Upper lobe of left lung (tissue), 6 donors: ENCODE data around the gene NUDCD3. TPM values are rescaled to one million over a fixed set of nuclear protein-coding genes. Genes with fewer than 3 reads are reported as not detected.

Experiments used
- ATAC-seq, 2 donors: fragments of 200-7000 bp; cut with Tn5 transposase; one replicate each; pipeline ENCODE4 v1.9.1; 2022; ENCODE audit warnings: mild to moderate bottlenecking in 2 of 2, moderate library complexity in 2 of 2; ENCODE audit not compliant: low FRiP score in 2 of 2
- DNase-seq, 2 donors: peaks; one replicate each; pipeline ENCODE4 v3.0.0-alpha.2; 2019 to 2020
- H3K27ac ChIP-seq, 4 donors: fragments of 200-600 bp; sonication (generic); one replicate each; pipeline ENCODE4 v1.5.1; 2016 to 2019
- H3K27me3 ChIP-seq, 4 donors: fragments of 200-600 bp; sonication (generic); one replicate each; pipeline ENCODE4 v1.5.1; 2017 to 2019
- H3K36me3 ChIP-seq, 4 donors: fragments of 200-600 bp; sonication (generic); one replicate each; pipeline ENCODE4 v1.5.1; 2016 to 2019
- H3K4me1 ChIP-seq, 4 donors: fragments of 200-600 bp; sonication (generic); one replicate each; pipeline ENCODE4 v1.5.1; 2018 to 2019
- H3K4me3 ChIP-seq, 4 donors: fragments of 200-600 bp; sonication (generic); one replicate each; pipeline ENCODE4 v1.5.1; 2017 to 2019; ENCODE audit warnings: mild to moderate bottlenecking in 2 of 4, moderate library complexity in 1 of 4
- H3K9me3 ChIP-seq, 4 donors: fragments of 200-600 bp; sonication (generic); one replicate each; pipeline ENCODE4 v1.5.1; 2018 to 2019
- CTCF ChIP-seq, 6 experiments: fragments of 450-650 bp in 4 of 6; fragments of 200-600 bp in 2 of 6; sonication (generic) in 2 of 6; IDR thresholded peaks; one replicate each; pipeline ENCODE4 v1.5.1; 2016 to 2019; ENCODE audit warnings: antibody characterized with exemption in 6 of 6
- EP300 ChIP-seq, 4 donors: sonication (generic); formaldehyde crosslinking; IDR thresholded peaks; one replicate each; pipeline ENCODE4 v1.5.1; 2017; ENCODE audit warnings: antibody characterized with exemption in 4 of 4, control low read depth in 2 of 4
- POLR2A ChIP-seq, 4 donors: fragments of 450-650 bp; IDR thresholded peaks; one replicate each; pipeline ENCODE4 v1.5.1; 2016 to 2017; ENCODE audit warnings: antibody characterized with exemption in 4 of 4, mild to moderate bottlenecking in 2 of 4
- POLR2AphosphoS5 ChIP-seq, 2 donors: sonication (generic); formaldehyde crosslinking; IDR thresholded peaks; one replicate each; pipeline ENCODE4 v1.5.1; 2017; ENCODE audit warnings: antibody characterized with exemption in 2 of 2
- WGBS, 2 donors: methylation state at CpG; one replicate each; pipeline ENCODE4 v1.1.5; 2017 to 2018; 5-methylcytosine and 5-hydroxymethylcytosine counted together
- total RNA-seq, 6 donors: library from RNA; depleted of rRNA in 4 of 6; stranded (reverse); fragments of >200 nt in 4 of 6; gene quantifications; one replicate each; pipeline versions ENCODE4 v1.1.0 to v1.2.1, GENCODE V29; 2016 to 2021
- donor health status: DM: no; HTN: no; CAD: no; lungs with moderate emphysema.
- donor health status: DM: no; HTN: yes; CAD: no; lungs with severe emphysema.

Gene NUDCD3
- total RNA-seq, 6 donors from 2014 or later = 48.5 to 104 (median 56.3) TPM

- Histone ChIP-seq H3K27me3 (no peaks in the 10 kb centered on the region), H3K27ac (no peak overlapping the region), H3K4me3 (no peak overlapping the region), H3K4me1 (peaks cover 0 to 14% (median 6%) of the 10 kb centered on the region in 4 donors), H3K36me3 (peaks cover 0 to 26% (median 6%) of the 10 kb centered on the region in 4 donors), H3K9me3 (no peaks in the 10 kb centered on the region)
- TF ChIP-seq CTCF (IDR thresholded peaks at IDR 0.05) = no peak
- TF ChIP-seq POLR2AphosphoS5 (IDR thresholded peaks at IDR 0.05) = no peak
- no peak for TF ChIP-seq POLR2A (IDR thresholded peaks at IDR 0.05)
- TF ChIP-seq EP300 (IDR thresholded peaks at IDR 0.05) = no peak
- 82 to 88% methylated on average over 4 of the region's 4 CpGs for WGBS, 2 donors
- DNase-seq (no peak), ATAC-seq (no peak)
Measured at GRCh38 chr7:44448922-44449583, 41.4 kb downstream of the NUDCD3 start.

- Histone ChIP-seq H3K27ac (no peak overlapping the region), H3K4me1 (peaks cover 0 to 14% (median 6%) of the 10 kb centered on the region in 4 donors), H3K9me3 (no peaks in the 10 kb centered on the region), H3K36me3 (peaks cover 0 to 26% (median 6%) of the 10 kb centered on the region in 4 donors), H3K4me3 (no peak overlapping the region), H3K27me3 (no peaks in the 10 kb centered on the region)
- ATAC-seq (no peak), DNase-seq (no peak)
- no peak for TF ChIP-seq CTCF (IDR thresholded peaks at IDR 0.05)
- TF ChIP-seq POLR2A (IDR thresholded peaks at IDR 0.05) = no peak
- TF ChIP-seq POLR2AphosphoS5 (IDR thresholded peaks at IDR 0.05) = no peak
- no peak for TF ChIP-seq EP300 (IDR thresholded peaks at IDR 0.05)
- 91 to 98% methylated on average over 5 of the region's 5 CpGs for WGBS, 2 donors
Measured at GRCh38 chr7:44447874-44448425, 42.5 kb downstream of the NUDCD3 start.

GRCh38 chr7:44445986-44446671 is 44.3 kb downstream of the NUDCD3 start:
- DNase-seq (no peak), ATAC-seq (no peak)
- 63 to 88% methylated on average over 1 to 2 of the region's 2 CpGs for WGBS, 2 donors
- Histone ChIP-seq H3K9me3 (no peaks in the 10 kb centered on the region), H3K36me3 (peaks cover 0 to 21% (median 4%) of the 10 kb centered on the region in 4 donors), H3K27ac (no peak overlapping the region), H3K27me3 (no peaks in the 10 kb centered on the region), H3K4me3 (no peak overlapping the region), H3K4me1 (peaks cover 0 to 14% (median 6%) of the 10 kb centered on the region in 4 donors)
- TF ChIP-seq POLR2AphosphoS5 (IDR thresholded peaks at IDR 0.05) (no peak), EP300 (IDR thresholded peaks at IDR 0.05) (no peak), CTCF (IDR thresholded peaks at IDR 0.05) (no peak), POLR2A (IDR thresholded peaks at IDR 0.05) (no peak)

- no peak overlapping the region for H3K4me3 ChIP-seq
- no peak for TF ChIP-seq EP300 (IDR thresholded peaks at IDR 0.05)
- no peak for TF ChIP-seq POLR2AphosphoS5 (IDR thresholded peaks at IDR 0.05)
- TF ChIP-seq CTCF (IDR thresholded peaks at IDR 0.05) = no peak
- no peak for TF ChIP-seq POLR2A (IDR thresholded peaks at IDR 0.05)
- 94 to 95% methylated on average over 3 of the region's 3 CpGs for WGBS, 2 donors
- no peak for ATAC-seq
- H3K9me3 ChIP-seq = no peaks in the 10 kb centered on the region
- peaks cover 0 to 4% (median 0%) of the 10 kb centered on the region in 4 donors for H3K4me1 ChIP-seq
- H3K27me3 ChIP-seq = no peaks in the 10 kb centered on the region
- DNase-seq = no peak
- peaks cover 0 to 5% (median 1%) of the 10 kb centered on the region in 4 donors for H3K36me3 ChIP-seq
- H3K27ac ChIP-seq = no peak overlapping the region
Measured at GRCh38 chr7:44441079-44441478, 49.4 kb downstream of the NUDCD3 start.
